HG03558 (cell line): Measurements from ENCODE around the gene POU2AF2.
"Not testable (repeated sequence)": the region's sequence is repeated elsewhere in the genome, so short reads cannot be mapped to it uniquely, and the experiment has no call there.

Experiments used
- ATAC-seq: cut with Tn5 transposase; IDR thresholded peaks from one replicate; pipeline ENCODE4 v1.9.1; 2021; ENCODE audit warnings: moderate number of reproducible peaks; ENCODE audit not compliant: unreplicated experiment; ENCODE audit errors: extremely low read depth

POU2AF2 gene

DNA sequence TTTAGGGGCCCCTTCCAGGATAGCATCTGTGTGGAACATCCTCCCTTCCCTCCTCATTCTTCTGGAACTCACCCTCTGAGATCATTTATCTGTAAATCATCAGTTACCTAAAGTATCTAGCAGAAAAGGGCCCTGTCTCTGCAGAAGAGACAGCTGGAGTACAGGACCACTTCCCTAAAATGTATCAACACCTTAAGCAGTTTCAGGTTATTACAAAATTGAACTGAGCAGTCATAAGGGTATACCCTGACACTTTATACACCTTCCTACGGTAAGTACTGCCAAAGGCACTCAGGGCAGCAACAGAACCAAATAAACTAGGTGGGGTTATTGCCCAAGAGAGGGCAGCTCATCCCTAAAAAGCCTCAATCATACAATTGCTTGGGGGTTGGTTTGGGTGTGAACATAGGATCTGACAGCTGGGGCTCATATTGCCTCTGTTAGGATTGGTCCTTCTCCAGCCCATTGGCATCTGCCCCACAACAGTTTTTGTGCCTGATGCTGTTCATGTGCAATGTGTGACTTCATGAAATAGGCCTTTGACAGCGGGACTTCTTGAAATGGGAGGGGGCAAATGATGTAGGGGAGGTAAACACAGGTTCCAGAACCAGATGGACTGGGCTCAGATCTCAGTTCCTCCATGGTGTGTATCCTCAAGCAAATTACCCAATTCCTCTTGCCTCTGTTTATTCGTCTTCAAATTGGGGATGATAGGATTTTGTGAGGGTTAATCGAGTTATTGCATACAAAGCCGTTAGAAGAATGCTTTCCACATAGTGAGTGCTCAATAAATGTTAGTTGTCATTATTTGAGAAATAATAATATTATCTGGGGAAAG, 55.7 kb downstream of the POU2AF2 start:
- no peak for ATAC-seq

DNA sequence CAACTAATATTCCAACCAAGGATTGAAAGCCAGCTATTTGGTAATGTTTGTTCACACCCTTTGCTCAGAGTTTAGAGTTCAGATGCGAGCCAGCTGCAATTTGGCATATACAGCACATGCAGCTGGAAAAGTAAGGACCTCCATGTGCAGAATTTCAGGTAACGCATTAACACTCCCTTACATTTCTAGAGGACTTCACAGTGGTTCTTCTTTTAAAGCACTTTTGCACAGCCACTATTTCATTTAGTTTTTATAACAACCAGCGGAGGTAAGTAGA, 56.3 kb downstream of the POU2AF2 start:
- no peak for ATAC-seq

DNA sequence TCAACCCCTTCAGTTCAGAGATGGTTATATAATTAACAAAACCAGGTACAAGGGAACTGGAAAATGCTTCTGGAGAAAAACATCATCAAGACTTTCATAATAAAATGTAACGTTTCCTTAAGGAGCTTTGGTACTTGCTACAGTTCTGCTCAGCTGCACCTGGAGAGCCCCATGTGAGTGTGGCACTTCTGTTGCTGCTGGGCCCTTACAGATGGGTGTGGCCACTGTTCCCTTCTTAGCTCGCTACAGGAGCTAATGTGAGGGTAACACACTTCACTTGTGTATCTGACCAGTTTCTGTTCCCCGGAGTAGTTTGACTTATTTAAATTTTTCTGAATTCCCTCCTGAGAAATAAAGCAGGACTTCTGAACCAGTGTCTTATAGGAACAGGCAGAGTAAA, 56.8 kb downstream of the POU2AF2 start:
- no peak for ATAC-seq

DNA sequence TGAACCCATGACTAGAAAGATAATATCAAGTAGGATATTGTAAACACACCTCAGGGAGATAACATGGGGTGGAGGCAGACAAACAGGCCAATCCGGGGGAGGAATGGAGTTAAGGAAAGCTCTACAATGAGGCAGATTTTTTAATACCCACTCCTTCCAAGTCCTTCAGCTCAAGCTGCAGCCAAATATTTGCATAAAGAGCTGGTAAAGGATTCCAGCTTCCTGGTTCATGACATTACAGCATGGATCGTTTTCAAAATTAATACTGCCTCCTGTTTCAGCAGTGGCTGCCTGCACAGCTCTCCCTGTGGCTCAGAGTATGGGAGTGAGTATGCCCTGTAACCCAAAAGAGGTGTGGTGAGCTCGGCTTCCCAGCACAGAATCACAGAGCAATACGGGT, 57.9 kb downstream of the POU2AF2 start:
- ATAC-seq = no peak

DNA sequence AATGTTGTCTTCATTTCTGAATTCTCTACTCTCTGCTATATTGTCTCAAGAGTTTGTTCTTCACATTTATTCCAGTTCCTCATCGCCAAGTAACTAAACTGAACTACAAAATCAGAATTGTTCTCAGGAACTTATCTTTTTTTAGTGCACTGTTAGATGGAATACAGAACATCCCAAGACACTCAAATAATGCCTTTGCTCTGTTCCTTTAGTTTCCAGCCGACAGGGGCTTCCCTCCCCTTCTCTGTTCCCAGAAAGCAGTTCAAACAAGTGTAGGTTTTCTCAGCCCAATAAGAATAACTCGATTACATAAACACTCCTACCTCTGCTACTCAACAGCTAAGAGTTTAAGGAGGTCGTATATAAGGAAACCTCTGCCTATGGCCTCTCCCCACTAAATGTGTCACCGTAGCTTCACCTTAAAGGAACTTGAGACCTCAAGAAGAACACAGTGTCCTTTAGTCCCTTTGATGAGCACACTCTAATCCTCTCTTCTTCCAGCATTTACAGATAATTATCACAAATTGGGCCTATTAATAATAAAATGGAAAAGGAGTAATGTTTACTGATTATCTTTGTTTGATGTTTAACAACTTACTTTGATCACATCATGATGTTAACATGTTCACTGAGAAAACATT, 59.8 kb downstream of the POU2AF2 start:
- ATAC-seq = no peak

DNA sequence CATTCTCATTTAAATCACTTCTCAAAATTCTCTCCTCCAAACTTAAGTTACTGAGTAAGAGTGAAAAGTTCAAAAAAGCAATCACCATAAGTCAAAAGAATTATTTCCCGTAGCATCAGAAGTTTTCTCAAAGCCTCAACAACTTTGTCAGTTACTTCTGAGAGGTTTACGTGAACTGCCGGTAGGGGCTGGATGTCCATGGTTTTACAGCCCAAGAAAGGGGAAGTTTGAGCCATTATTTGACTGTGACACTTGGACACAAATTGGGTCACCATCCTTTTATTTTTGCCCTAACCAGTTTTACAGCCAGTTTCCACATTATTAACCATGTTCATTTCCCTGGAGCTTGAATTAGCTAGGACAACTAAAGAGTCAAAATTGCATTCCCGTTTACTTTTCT, 60.4 kb downstream of the POU2AF2 start:
- no peak for ATAC-seq

DNA sequence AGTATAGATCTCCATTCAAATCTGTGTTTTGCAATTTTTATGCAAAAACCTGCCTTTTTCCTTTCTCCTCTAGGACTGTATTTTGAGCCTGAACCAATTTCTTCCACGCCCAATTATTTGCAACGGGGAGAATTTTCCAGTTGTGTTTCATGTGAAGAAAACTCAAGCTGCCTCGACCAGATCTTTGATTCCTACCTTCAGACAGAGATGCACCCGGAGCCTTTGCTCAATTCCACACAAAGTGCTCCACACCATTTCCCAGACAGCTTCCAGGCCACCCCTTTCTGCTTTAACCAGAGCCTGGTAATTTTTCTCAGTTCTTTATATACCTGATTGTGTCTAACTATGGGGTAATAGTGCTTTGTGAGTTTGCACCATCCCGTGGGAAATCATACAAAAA, 60.8 kb downstream of the POU2AF2 start:
- ATAC-seq = no peak

DNA sequence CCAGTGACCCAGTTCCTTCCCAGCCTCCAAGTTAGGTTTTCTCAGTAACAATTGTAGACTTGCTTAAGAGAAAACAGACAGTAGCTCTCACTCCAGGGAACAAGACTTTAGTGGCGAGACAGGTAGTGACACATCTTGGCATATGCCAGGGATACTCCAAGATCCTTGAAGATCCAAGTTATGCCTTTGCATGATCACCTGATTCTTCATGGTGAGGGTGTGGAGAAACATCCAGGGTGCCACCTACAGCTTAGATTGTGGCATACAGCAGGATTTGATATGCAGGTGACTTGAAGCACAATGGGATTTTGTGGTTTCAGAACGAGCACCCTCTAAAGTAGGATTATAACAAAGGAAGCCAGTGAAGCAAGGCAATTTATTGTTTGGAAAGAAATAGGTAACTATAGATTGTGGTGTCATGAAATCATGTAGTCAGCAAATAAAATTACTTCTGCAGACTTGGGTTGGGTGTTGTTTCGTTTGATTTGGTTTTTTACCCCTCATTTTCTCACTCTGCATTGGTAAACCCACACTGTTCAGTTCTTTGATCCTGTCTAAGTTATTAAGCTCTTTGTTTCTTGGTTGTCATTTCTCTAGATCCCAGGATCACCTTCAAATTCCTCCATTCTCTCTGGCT, 62.1 kb downstream of the POU2AF2 start:
- no peak for ATAC-seq

DNA sequence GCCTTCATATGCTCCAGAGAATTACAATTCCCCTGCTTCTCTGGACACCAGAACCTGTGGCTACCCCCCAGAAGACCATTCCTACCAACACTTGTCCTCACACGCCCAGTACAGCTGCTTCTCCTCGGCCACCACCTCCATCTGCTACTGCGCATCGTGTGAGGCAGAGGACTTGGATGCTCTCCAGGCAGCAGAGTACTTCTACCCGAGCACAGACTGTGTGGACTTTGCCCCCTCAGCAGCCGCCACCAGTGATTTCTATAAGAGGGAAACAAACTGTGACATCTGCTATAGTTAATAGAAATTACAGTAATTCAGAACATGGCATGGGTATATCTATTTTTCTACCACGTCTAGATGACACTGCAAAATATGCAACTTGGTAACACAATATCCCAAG, 62.6 kb downstream of the POU2AF2 start:
- ATAC-seq = no peak

DNA sequence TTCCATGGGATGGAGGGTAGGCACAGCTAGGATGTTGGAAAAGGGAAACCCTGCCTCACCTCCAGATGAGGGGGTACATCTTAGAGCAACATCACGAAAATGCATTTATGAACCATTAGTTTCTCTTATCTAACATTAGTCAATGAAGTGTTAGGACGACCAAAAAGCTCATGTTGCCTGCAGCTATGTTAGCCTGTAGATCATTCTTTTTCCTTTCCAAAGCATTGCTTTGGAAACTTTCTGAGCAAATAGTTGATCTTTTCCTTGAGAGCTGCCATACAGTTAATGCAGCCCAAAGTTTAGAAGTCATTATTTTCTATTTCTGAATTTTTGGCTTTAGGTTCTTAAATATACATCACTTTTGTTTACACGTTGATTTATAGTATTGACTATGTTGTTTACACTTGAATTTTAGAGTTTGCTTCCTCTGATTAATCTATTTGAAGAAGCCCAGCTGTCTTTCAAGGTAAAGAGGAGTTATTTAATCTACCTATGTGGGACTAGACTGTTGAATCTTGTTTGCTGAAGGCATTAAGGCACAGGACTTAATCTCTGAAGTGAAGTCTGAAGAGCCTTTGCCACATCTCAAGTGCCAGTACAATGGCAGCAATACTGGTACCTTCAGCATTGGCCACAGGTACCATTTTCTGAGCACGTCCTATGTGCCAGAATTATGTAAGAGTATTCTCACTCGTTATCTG, 63.8 kb downstream of the POU2AF2 start:
- no peak for ATAC-seq

DNA sequence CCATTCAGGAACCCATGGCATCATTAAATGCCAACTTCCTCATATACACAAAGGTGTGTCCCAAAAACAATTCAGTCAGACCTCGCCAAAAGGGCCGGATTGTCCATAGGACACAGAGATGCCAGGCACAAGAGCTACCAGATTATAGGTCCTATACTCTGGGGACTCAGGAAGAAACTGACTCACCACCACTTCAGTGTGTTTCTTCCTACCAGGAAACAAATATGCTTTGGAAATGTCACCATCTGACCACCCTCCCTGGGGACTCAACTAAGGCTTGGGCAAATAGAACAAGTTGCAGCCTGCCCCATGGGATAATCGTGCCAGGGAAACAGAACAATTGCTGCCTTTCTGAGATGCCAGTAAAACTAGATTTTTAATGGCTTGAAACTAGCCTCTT, 64.6 kb downstream of the POU2AF2 start:
- ATAC-seq = no peak

DNA sequence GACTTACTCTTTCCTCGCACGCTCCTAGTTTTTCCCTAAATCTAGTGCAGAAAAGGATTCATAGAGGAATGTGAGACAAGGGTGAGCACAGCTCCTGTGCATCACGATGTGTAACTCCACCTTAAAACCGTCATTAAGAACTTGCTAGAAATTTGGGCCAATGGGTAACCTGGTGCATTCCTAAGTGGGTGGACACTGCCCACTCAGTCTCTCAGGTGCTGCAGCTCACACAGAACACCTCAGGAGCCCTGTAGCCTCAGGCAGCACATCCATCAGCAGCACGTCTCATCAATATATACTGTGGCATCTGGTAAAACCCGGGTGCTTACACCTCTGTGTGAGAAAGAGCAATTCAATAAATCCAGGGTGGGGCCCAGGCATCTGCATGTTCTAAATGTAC, 65.2 kb downstream of the POU2AF2 start:
- ATAC-seq = no peak

DNA sequence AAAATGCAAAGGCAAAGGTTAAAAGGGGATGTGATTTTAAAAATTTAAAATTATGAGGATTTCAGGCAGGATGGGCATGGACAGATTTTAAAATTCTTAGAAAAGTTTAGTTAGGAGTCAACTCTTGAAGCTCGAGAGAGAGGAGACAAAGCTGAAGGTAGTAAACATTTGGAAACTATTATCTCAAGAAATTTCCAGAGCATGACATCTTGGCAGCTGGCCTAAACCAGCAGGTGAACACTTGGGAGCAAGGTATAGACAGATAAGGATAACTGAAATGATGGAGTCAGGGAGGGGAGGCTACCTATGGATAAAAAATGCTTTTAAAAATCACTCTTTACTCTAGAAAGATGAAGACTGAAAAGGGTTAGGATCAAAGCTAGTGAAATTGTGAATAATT, 66.6 kb downstream of the POU2AF2 start:
- ATAC-seq = no peak

DNA sequence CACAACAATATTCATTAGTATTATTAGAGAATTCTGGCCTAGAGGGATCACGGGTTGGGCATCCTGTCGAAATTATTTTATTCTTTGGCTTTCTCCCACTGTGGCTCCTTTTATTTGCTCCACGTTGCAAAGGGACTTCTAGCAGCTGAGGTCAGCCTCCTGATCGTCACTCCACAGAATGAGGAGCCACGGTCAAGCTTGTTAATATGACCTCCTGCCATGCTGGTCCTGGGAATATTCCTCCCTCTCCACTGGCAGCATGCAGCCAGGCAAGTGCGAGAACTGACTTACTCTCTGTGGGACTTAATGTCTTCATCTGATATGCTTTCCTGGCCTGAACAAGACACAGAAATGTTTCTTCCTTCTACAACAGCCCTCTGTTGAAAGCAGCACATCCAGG, 73.8 kb downstream of the POU2AF2 start:
- no peak for ATAC-seq

DNA sequence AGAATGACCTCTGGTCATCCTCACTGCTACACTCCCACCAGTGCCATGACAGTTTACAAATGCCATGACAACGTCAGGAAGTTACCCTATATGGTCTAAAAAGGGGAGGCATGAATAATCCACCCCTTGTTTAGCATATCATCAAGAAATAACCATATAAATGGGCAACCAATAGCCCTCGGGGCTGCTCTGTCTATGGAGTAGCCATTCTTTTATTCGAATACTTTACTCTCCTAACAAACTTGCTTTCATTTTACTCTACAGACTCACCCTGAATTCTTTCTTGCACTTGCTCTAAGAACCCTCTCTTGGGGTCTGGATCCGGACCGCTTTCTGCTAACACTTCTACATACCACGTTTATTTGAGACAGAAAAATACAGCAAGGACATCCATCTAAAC, 74.7 kb downstream of the POU2AF2 start:
- ATAC-seq = not testable (repeated sequence)

DNA sequence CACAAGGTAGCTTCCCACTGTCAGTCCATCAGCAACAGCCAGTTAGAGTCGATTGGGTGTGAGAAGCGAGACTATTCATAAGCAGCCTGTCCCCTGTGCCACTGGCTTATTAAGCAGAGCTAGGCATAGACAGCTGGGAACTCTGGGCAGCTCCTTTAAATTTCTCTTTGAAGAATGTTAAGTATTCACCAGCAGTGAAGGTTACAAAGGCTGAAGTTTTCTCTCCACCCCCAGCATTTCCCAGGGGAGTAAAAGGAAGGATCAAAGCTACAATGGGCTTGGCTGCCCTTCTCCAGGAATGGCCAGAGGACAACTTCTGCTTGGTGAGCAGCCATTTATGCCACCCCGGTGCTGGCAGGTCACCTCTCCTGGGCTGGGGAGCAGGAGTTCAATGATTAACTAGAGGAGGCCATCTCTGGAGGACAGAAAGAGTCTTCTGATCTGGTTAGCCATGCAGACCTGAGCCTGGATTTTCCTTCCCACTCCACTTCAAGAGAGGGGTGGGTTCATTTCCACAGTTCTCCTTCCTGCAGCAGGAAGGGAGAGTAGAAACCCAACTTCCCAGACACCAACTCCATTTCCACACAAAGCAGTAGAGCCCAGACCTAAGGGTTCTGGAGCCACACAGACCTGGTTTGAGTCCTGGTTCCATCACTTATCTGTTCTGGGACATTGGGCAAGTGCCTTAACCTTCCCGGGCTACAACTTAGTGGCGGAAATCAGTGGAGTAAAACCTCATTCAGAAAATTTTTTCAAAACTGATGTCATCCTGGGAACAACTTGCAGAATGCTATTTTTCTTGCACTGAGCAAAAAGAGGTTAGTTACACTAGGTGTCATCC, 75.4 kb downstream of the POU2AF2 start:
- ATAC-seq = no peak

DNA sequence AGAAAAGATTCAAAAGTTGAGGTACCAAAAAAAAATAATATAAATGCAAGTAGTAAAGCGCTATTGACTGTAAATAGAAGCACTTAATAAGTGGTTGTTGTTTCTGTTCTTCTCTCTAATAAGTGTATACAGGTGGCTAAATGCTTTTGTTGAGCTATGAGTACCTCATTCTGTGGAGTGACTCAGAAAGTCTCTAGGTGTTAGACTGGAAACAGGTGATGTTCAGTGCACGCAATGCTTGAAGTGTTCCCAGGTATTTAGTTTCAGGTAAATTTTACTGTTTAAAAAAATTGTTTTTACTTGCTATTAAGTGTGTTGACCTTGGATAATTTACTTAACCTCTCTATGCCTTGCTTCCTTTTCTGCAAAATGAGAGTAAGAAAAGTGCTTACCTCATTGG, 77.0 kb downstream of the POU2AF2 start:
- no peak for ATAC-seq

DNA sequence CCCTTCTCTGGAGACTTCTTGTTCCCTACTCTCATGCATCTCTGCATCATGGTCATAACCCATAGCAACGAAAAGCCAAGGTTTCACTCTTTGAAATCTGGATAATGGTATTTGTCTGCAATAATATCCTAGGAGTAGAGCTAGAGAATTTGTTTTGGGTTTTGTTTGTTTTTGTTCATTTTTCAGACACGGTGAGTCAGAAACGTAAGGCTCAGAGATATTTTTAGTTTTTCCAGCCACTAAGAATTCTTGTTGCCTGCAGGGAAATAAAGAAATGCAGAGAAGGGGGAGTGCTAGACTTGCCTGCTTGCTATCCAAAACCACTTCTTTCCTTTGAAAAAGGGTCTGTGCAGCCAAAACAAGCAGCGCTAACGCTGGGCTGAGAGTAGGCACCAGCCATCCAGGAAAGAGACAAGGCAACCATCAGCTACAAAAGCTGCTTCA, 78.8 kb downstream of the POU2AF2 start:
- ATAC-seq = no peak

DNA sequence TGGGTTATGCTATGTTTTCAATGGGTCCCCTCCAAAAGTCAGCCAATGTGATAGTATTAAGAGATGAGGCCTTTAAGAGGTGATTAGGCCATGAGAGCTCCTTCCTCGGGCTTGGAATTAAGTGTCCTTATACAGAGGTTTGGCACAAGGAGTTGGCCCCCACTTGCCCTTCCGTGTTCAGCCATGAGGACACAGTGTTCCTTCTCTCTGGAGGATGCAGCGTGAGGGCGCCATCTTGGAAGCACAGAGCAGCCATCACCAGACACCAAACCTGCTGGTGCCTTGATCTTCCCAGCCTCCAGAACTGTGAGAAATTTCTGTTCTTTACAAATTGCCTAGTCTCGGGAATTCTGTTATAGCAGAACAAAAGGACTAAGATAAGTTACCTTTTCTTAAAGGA, 79.7 kb downstream of the POU2AF2 start:
- ATAC-seq = no peak

DNA sequence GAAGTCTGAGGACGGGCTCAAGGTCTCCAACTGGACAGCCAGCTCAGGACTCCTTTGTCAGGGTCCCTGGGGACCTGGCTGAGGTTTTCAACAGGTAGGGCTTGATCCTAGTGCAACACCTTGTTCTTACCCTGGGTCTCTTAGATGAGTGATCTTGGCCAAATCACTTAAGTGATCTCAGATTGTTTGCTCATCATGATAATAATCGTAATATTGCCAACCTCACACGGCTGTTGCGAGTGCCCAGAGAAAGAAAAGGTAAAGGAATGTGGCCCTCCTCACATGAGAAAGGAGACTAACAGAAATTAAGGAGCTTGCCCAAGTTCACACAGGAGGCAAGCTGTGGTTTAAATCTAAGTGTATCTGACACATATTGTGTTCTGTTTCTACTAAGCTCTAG, 81.3 kb downstream of the POU2AF2 start:
- no peak for ATAC-seq
